Lung (tissue), 12 donors: ENCODE measurements around the gene NOS3. TPM values are rescaled to one million over a fixed set of nuclear protein-coding genes. Genes with fewer than 3 reads are reported as not detected.

Source experiments
- ATAC-seq: fragments of 200-7000 bp; cut with Tn5 transposase; one replicate; pipeline ENCODE4 v1.9.1; 2020; ENCODE audit warnings: moderate number of reproducible peaks; ENCODE audit not compliant: insufficient read depth, low FRiP score
- DNase-seq, 3 donors: peaks; one replicate each; pipeline ENCODE4 v3.0.0-alpha.2; 2013 to 2017
- H3K27ac ChIP-seq, 2 donors: one replicate each; pipeline ENCODE4 v1.5.1; 2013; ENCODE audit warnings: mild to moderate bottlenecking in 2 of 2, moderate library complexity in 2 of 2, control low read depth in 1 of 2, inconsistent platforms in 1 of 2, low read depth in 1 of 2, low read length in 1 of 2
- H3K27me3 ChIP-seq, 3 donors: one replicate each; pipeline ENCODE4 v1.5.1; 2013; ENCODE audit warnings: low read length in 2 of 3; ENCODE audit not compliant: control insufficient read depth in 3 of 3, insufficient read depth in 3 of 3
- H3K36me3 ChIP-seq, 4 donors: one replicate each; pipeline ENCODE4 v1.5.1; 2013; ENCODE audit warnings: low read length in 4 of 4, mild to moderate bottlenecking in 1 of 4, moderate library complexity in 1 of 4; ENCODE audit not compliant: control insufficient read depth in 4 of 4, insufficient read depth in 4 of 4
- H3K4me1 ChIP-seq, 5 donors: one replicate each; pipeline ENCODE4 v1.5.1; 2013; ENCODE audit warnings: low read length in 5 of 5, mild to moderate bottlenecking in 2 of 5, moderate library complexity in 1 of 5; ENCODE audit not compliant: control insufficient read depth in 5 of 5, insufficient read depth in 5 of 5
- H3K4me3 ChIP-seq: one replicate; pipeline ENCODE4 v1.5.1; 2013; ENCODE audit warnings: mild to moderate bottlenecking, control low read depth, moderate library complexity
- H3K9ac ChIP-seq, 2 donors: one replicate each; pipeline ENCODE4 v1.5.1; 2013; ENCODE audit warnings: low read length in 2 of 2, control low read depth in 1 of 2; ENCODE audit not compliant: insufficient read depth in 1 of 2
- H3K9me3 ChIP-seq, 4 donors: one replicate each; pipeline ENCODE4 v1.5.1; 2013; ENCODE audit warnings: low read length in 3 of 4, mild to moderate bottlenecking in 1 of 4, moderate library complexity in 1 of 4; ENCODE audit not compliant: control insufficient read depth in 4 of 4, insufficient read depth in 3 of 4
- CTCF ChIP-seq: IDR thresholded peaks from 2 replicates; pipeline ENCODE4 v1.5.1; 2012; ENCODE audit warnings: mild to moderate bottlenecking; ENCODE audit errors: control extremely low read depth, extremely low read depth
- WGBS, 2 donors: extraction: QIAGEN DNeasy Blood & Tissue Kit; methylation state at CpG; one replicate each; pipeline ENCODE4 v1.1.7; 2013; 5-methylcytosine and 5-hydroxymethylcytosine counted together
- polyA plus RNA-seq, 2 donors: library from polyadenylated mRNA; stranded (reverse); fragments of 200-250 nt; gene quantifications; one replicate each; pipeline ENCODE4 v1.2.1, GENCODE V29; 2013
- total RNA-seq, 2 donors: library from RNA; depleted of rRNA in 1 of 2; stranded (reverse); fragments of >200 nt in 1 of 2; gene quantifications; one replicate each; pipeline ENCODE4 v1.2.1, GENCODE V29; 2014 to 2021
- donor health status: control.
- donor health status: control.
- donor health status: Bipolar disorder and iron deficiency.
- donor health status: healthy.
- donor health status: DM: yes; HTN: yes; CAD: no.

Gene NOS3
- total and polyA plus RNA-seq, 4 donors = 9.3 to 31.0 (median 11.9) TPM

- H3K4me3 ChIP-seq = no peak overlapping the region
- H3K9me3 ChIP-seq = no peaks in the 10 kb centered on the region
- DNase-seq (no peak), ATAC-seq (no peak)
- no peaks in the 10 kb centered on the region for H3K27me3 ChIP-seq
- no peaks in the 10 kb centered on the region for H3K36me3 ChIP-seq
- H3K4me1 ChIP-seq = peaks cover 8 to 83% (median 49%) of the 10 kb centered on the region in 5 donors
- H3K9ac ChIP-seq = no peak overlapping the region
- H3K27ac ChIP-seq = peak overlapping the region in 1 of 2 donors; percentile 75
- TF ChIP-seq CTCF = no peak
- 67 to 76% methylated on average over 11 of the region's 11 CpGs for WGBS, 2 donors
Observed at GRCh38 chr7:150970424-150970823, 20.4 kb upstream of the NOS3 start.

GRCh38 chr7:150971242-150972022 lies 19.4 kb upstream of the NOS3 start:
- ATAC-seq (no peak), DNase-seq (peak; percentile 50 to 76 (median 73))
- Histone ChIP-seq H3K27ac (peak overlapping the region; percentile 8 to 75), H3K27me3 (no peaks in the 10 kb centered on the region), H3K4me3 (no peak overlapping the region), H3K9ac (no peak overlapping the region), H3K9me3 (no peaks in the 10 kb centered on the region), H3K4me1 (peaks cover 8 to 91% (median 49%) of the 10 kb centered on the region in 5 donors), H3K36me3 (no peaks in the 10 kb centered on the region)
- TF ChIP-seq CTCF = no peak
- 64 to 78% methylated on average over 15 to 16 of the region's 16 CpGs for whole genome bisulfite sequencing, 2 donors

- ATAC-seq = no peak
- H3K9ac ChIP-seq = no peak overlapping the region
- H3K27me3 ChIP-seq = peaks cover 0 to 5% (median 0%) of the 10 kb centered on the region in 3 donors
- peak overlapping the region in 1 of 2 donors; percentile 75 for H3K27ac ChIP-seq
- WGBS, 2 donors = 63 to 78% methylated on average over 12 of the region's 12 CpGs
- DNase-seq = peak; percentile 91 to 96 (median 92)
- no peak for TF ChIP-seq CTCF
- H3K36me3 ChIP-seq = no peaks in the 10 kb centered on the region
- H3K4me1 ChIP-seq = peaks cover 8 to 96% (median 49%) of the 10 kb centered on the region in 5 donors
- H3K4me3 ChIP-seq = no peak overlapping the region
- peaks cover 0 to under 1% (median 0%) of the 10 kb centered on the region in 4 donors for H3K9me3 ChIP-seq
Observed at GRCh38 chr7:150972023-150972468, 18.8 kb upstream of the NOS3 start.
